ENCODE data around the gene SLC18B1. TPM values are rescaled to one million over a fixed set of nuclear protein-coding genes. Genes with fewer than 3 reads are reported as not detected.

Gene SLC18B1
- total RNA-seq, 4 donors from 2014 or later = 2.5 to 16.4 (median 9.0) TPM

DNA sequence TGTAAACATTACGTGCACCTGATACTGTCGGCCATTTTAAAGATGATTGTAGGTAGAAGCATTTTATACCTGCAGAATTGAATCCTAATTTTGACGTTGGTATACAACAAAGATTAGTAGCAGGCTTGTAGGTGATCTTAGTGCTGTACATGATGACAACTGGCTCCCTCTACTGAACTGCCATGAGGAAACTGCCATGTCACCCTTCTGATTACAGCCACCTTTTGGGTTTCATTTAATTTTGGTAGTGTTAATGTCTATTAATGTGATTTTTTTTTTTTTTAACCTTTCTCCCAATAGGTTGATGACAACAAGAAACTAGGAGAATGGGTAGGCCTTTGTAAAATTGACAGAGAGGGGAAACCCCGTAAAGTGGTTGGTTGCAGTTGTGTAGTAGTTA lies 18.2 kb upstream of the SLC18B1 start:
- no peaks in the 10 kb centered on the region for H3K27me3 ChIP-seq
- no peak for TF ChIP-seq POLR2A (IDR thresholded peaks at IDR 0.05)
- TF ChIP-seq, protein P1, sequence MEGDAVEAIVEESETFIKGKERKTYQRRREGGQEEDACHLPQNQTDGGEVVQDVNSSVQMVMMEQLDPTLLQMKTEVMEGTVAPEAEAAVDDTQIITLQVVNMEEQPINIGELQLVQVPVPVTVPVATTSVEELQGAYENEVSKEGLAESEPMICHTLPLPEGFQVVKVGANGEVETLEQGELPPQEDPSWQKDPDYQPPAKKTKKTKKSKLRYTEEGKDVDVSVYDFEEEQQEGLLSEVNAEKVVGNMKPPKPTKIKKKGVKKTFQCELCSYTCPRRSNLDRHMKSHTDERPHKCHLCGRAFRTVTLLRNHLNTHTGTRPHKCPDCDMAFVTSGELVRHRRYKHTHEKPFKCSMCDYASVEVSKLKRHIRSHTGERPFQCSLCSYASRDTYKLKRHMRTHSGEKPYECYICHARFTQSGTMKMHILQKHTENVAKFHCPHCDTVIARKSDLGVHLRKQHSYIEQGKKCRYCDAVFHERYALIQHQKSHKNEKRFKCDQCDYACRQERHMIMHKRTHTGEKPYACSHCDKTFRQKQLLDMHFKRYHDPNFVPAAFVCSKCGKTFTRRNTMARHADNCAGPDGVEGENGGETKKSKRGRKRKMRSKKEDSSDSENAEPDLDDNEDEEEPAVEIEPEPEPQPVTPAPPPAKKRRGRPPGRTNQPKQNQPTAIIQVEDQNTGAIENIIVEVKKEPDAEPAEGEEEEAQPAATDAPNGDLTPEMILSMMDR (IDR thresholded peaks at IDR 0.05) = no peak
- no peak overlapping the region for H3K27ac ChIP-seq
- no peak for DNase-seq
- peaks cover 0 to 22% (median 9%) of the 10 kb centered on the region in 4 donors for H3K4me1 ChIP-seq
- H3K36me3 ChIP-seq = peaks cover 0 to 39% (median 0%) of the 10 kb centered on the region in 3 donors
- H3K9me3 ChIP-seq = no peaks in the 10 kb centered on the region
- H3K4me3 ChIP-seq = peak overlapping the region in 1 of 4 donors; percentile 88

DNA sequence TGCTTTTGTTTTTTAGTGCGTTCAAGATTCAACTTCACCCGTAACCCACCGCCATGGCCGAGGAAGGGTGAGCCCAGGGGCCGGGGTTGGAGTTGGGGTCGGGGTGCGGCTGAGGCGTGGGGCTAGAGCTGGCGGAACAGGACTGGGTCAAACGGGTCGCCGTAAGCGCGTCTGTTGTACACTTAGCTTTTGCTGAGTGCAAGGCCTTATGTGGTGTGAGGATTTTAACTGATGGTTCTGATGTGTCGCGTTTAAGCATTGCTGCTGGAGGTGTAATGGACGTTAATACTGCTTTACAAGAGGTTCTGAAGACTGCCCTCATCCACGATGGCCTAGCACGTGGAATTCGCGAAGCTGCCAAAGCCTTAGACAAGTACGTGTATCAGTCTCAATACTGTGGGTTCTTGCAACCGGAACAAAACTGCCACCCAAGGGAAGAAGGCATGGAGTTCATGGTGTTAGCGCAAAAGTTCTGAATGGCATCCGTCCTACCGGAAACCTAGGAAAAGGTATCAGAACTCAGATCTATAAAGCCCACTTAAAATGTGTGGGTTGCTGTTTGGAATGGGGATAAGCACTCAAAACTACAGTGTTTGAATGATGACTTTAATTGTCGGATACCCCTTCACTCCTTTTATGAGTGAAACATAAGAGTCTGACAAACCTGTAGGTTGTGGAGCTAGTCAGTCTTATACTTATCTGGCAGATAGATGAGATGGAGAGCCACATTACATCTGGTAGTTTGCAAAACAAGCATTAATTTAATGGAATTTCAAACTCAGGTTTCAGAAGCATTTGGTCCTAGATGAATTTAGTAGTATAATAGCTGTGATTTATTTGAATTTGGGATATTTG lies 16.5 kb upstream of the SLC18B1 start:
- Histone ChIP-seq H3K9me3 (no peaks in the 10 kb centered on the region), H3K4me3 (peak overlapping the region; percentile 61 to 88 (median 78)), H3K27me3 (no peaks in the 10 kb centered on the region), H3K27ac (peak overlapping the region; percentile 67 to 94 (median 90)), H3K36me3 (peaks cover 0 to 39% (median 0%) of the 10 kb centered on the region in 3 donors), H3K4me1 (peaks cover 0 to 22% (median 9%) of the 10 kb centered on the region in 4 donors)
- TF ChIP-seq, protein P1 (IDR thresholded peaks at IDR 0.05) = no peak
- no peak for TF ChIP-seq POLR2A (IDR thresholded peaks at IDR 0.05)
- DNase-seq = no peak

DNA sequence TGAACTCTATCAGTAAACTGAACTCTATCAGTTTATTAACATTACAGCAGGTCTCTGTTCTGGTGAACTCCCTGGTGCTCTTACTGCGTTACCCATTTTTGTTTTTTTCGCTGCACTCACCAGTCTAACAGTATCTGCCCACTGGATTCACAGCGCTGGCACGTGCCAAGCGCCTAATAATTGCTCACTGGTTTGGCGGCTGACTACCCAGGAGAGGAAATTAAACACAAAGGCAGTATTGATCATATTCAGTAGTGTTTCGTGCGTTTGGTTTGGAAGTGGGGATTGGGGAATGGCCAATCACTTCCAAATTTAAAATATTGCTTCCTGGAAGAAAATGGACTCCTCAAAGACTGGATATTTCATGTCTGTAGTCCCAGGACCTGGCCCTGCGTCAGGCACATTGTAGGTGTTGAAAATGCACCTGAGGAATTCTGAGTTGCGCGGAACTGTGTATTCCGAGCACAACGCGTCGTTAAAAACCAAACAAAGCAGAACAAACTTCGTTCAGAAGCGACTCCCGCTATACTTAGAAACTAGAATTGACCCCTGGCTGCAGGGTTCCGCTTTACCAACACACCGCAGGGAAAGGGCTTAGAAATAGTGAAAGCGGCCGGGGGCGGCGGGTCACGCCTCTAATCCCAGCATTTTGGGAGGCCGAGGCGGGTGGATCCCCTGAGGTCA lies 14.9 kb upstream of the SLC18B1 start:
- no peaks in the 10 kb centered on the region for H3K9me3 ChIP-seq
- H3K27me3 ChIP-seq = no peaks in the 10 kb centered on the region
- DNase-seq = peak; percentile 53 to 71 (median 62)
- peak overlapping the region; percentile 64 to 88 (median 78) for H3K4me3 ChIP-seq
- H3K36me3 ChIP-seq = peaks cover 0 to 26% (median 0%) of the 10 kb centered on the region in 3 donors
- TF ChIP-seq, protein P1 (IDR thresholded peaks at IDR 0.05) = no peak
- TF ChIP-seq POLR2A (IDR thresholded peaks at IDR 0.05) = peak in 1 of 2 donors; percentile 41
- peak overlapping the region; percentile 89 to 94 (median 90) for H3K27ac ChIP-seq
- H3K4me1 ChIP-seq = peaks cover 0 to 22% (median 9%) of the 10 kb centered on the region in 4 donors

DNA sequence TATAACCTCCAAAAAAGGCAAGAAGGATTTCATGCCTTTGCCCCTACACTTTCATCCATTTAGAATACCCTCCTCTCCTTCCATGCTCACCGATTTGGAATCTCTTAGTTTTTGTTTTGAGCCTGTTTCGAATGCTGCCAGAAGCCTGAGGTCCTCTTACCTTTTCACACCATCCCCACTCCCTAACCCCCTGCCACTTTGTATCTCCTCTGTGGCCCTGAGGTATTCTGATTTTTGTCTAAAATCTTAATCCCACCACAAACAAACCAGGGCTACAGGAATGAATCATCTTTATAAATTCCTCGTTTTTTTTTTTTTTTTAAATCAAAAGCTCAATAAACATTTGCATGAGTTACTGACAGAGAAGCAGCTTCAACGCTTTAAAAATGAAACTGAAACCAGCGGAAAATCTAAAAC lies 14.3 kb upstream of the SLC18B1 start:
- TF ChIP-seq POLR2A (IDR thresholded peaks at IDR 0.05) = no peak
- TF ChIP-seq, protein P1 (IDR thresholded peaks at IDR 0.05) = no peak
- no peaks in the 10 kb centered on the region for H3K27me3 ChIP-seq
- peak overlapping the region; percentile 64 to 88 (median 78) for H3K4me3 ChIP-seq
- no peak for DNase-seq
- peak overlapping the region; percentile 89 to 94 (median 90) for H3K27ac ChIP-seq
- peaks cover 0 to 17% (median 9%) of the 10 kb centered on the region in 4 donors for H3K4me1 ChIP-seq
- H3K36me3 ChIP-seq = peaks cover 0 to 20% (median 0%) of the 10 kb centered on the region in 3 donors
- no peaks in the 10 kb centered on the region for H3K9me3 ChIP-seq

DNA sequence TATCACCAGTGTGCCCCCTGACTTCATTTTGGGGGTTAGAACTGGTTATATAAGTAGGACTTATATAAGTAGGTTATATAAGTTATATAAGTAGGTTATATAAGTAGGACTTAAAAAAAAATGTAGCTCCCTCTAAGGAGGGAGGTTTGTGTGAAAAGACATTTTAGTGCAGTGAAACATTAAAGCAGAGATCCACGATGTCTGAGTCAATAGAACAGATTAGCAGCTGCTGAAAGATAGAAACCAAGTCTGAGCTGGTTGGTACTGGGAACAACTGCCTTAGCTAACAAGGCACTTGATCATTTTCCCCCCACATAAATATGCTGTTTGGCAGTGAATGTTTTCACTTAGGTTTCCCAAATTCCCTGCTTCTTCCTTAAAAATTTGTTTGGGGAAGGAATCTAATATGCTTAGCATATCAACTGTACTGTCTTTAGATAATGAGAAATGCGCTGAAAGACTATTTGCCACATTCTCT lies 13.9 kb upstream of the SLC18B1 start:
- TF ChIP-seq, protein P1 (IDR thresholded peaks at IDR 0.05) = no peak
- no peak for TF ChIP-seq POLR2A (IDR thresholded peaks at IDR 0.05)
- Histone ChIP-seq H3K4me1 (peaks cover 0 to 17% (median 9%) of the 10 kb centered on the region in 4 donors), H3K27ac (peak overlapping the region; percentile 89 to 94 (median 90)), H3K4me3 (peak overlapping the region; percentile 64 to 88 (median 78)), H3K9me3 (no peaks in the 10 kb centered on the region), H3K27me3 (no peaks in the 10 kb centered on the region), H3K36me3 (peaks cover 0 to 15% (median 0%) of the 10 kb centered on the region in 3 donors)
- no peak for DNase-seq

All from Peyer's patch (tissue), 4 donors.